ENCODE data around the gene RPL5. TPM values are rescaled to one million over a fixed set of nuclear protein-coding genes. Genes with fewer than 3 reads are reported as not detected.
A peak's percentile ranks its signal among the peaks of the same experiment; 100 is the strongest.

The RPL5 gene
- total RNA-seq, 1 experiment from 2014 or later, result 1,430 TPM

DNA sequence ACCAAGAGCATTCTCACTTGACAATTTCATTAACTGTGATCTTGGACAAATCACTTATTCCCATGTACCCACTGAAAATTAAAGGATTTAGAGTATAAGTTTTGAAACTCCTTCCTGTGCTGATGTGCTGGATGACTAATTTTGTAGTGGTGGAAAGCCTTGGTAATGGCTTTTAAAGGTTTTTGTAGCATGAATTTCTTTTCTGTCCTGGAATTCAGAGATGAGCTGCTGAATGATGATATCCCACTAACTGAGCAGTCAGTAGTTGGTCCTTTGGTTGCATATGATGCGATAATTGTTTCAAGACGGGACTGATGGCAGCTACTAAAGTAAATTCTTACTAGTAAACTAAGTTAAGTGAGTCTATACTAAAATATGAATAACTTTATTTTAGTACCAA lies 5.2 kb downstream of the RPL5 start:
- TF ChIP-seq, protein P1, sequence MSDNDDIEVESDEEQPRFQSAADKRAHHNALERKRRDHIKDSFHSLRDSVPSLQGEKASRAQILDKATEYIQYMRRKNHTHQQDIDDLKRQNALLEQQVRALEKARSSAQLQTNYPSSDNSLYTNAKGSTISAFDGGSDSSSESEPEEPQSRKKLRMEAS (CRISPR knock-in tag; IDR thresholded peaks at IDR 0.05), result no peak
- TF ChIP-seq ZNF423 (CRISPR knock-in tag; IDR thresholded peaks at IDR 0.05) (no peak), SOX15 (CRISPR knock-in tag; IDR thresholded peaks at IDR 0.05) (no peak), ZNF416 (CRISPR knock-in tag; IDR thresholded peaks at IDR 0.05) (no peak)
- Mint-ChIP-seq H3K4me1 (peaks cover 43% of the 10 kb centered on the region), H3K36me3 (peaks cover 99% of the 10 kb centered on the region), H3K4me3 (peak overlapping the region; percentile 22; the same call in 1 of the 2 replicates), H3K27ac (peak overlapping the region; percentile 47; the same call in 1 of the 2 replicates), H3K27me3 (ENCODE audit: low read depth) (no peaks in the 10 kb centered on the region; the same call in 1 of the 2 replicates), H3K9me3 (no peaks in the 10 kb centered on the region)
- DNase-seq (ENCODE audit: low spot score) (no peak), ATAC-seq (no peak)
- ChIA-PET POLR2A (interaction anchor here (1.0 kb wide), 1 partner anchor 226 kb away, joined by 3 read pairs; no protein-coding TSS in a partner anchor), CTCF (interaction anchor here (0.5 kb wide), 1 partner anchor 76 kb away, joined by 3 read pairs; no protein-coding TSS in a partner anchor)

DNA sequence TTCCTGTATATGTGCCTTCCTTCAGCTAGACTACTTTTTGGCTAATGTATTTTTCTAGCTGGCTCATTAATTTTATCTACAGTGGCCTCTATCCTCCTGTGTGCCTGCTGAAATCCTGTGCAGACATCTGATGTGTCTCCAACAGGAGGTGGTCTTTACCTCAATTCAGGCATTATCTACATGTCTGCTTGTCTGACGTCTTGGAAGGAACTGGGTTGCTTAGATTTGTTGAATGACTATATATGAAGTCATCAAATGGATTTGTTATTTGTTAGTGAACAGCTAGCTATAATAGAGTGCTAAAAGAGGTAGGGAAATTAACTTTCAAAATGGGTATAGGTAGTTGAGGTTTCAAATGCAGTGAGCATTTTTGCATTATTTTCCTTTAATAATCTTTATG lies 6.7 kb downstream of the RPL5 start:
- TF ChIP-seq ATF6 (CRISPR knock-in tag; IDR thresholded peaks at IDR 0.05) (no peak), FOXP4 (CRISPR knock-in tag; IDR thresholded peaks at IDR 0.05) (no peak), E2F1 (CRISPR knock-in tag; IDR thresholded peaks at IDR 0.05) (no peak), CBFB (CRISPR knock-in tag; IDR thresholded peaks at IDR 0.05; ENCODE audit: low read depth) (no peak), ZNF138 (CRISPR knock-in tag; conservative IDR thresholded peaks at IDR 0.05) (no peak)
- CTCF ChIA-PET, result no interaction called here
- H3K27me3 Mint-ChIP-seq (ENCODE audit: low read depth), result no peaks in the 10 kb centered on the region
- peaks cover 36% of the 10 kb centered on the region for H3K4me1 Mint-ChIP-seq
- peaks cover 94% of the 10 kb centered on the region for H3K36me3 Mint-ChIP-seq
- H3K9me3 Mint-ChIP-seq, result no peaks in the 10 kb centered on the region
- H3K4me3 Mint-ChIP-seq, result no peak overlapping the region; the same call in 1 of the 2 replicates
- DNase-seq (ENCODE audit: low spot score), result no peak
- POLR2A ChIA-PET, result interaction anchor here (0.5 kb wide), 1 partner anchor 460 kb away, joined by 4 read pairs; no protein-coding TSS in a partner anchor
- ATAC-seq, result no peak
- peak overlapping the region; percentile 48 for H3K27ac Mint-ChIP-seq

- TF ChIP-seq, protein P2, sequence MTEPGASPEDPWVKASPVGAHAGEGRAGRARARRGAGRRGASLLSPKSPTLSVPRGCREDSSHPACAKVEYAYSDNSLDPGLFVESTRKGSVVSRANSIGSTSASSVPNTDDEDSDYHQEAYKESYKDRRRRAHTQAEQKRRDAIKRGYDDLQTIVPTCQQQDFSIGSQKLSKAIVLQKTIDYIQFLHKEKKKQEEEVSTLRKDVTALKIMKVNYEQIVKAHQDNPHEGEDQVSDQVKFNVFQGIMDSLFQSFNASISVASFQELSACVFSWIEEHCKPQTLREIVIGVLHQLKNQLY (CRISPR knock-in tag; IDR thresholded peaks at IDR 0.05), result no peak
- TF ChIP-seq, protein P3, sequence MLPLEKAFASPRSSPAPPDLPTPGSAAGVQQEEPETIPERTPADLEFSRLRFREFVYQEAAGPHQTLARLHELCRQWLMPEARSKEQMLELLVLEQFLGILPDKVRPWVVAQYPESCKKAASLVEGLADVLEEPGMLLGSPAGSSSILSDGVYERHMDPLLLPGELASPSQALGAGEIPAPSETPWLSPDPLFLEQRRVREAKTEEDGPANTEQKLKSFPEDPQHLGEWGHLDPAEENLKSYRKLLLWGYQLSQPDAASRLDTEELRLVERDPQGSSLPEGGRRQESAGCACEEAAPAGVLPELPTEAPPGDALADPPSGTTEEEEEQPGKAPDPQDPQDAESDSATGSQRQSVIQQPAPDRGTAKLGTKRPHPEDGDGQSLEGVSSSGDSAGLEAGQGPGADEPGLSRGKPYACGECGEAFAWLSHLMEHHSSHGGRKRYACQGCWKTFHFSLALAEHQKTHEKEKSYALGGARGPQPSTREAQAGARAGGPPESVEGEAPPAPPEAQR (CRISPR knock-in tag; IDR thresholded peaks at IDR 0.05), result no peak
- TF ChIP-seq ZNF423 (CRISPR knock-in tag; IDR thresholded peaks at IDR 0.05) (no peak), NFYB (CRISPR knock-in tag; conservative IDR thresholded peaks at IDR 0.05; ENCODE audit: low read depth) (no peak), ATF2 (CRISPR knock-in tag; IDR thresholded peaks at IDR 0.05; ENCODE audit: borderline replicate concordance, low read depth) (no peak)
- peaks cover 27% of the 10 kb centered on the region for H3K4me1 Mint-ChIP-seq
- no peaks in the 10 kb centered on the region for H3K9me3 Mint-ChIP-seq
- peak overlapping the region; percentile 12; the same call in 1 of the 2 replicates for H3K27ac Mint-ChIP-seq
- no peak for DNase-seq (ENCODE audit: low spot score)
- no peak overlapping the region for H3K4me3 Mint-ChIP-seq
- ChIA-PET CTCF (no interaction called here), POLR2A (interaction anchor here (0.7 kb wide), 1 partner anchor 339 kb away, joined by 3 read pairs; no protein-coding TSS in a partner anchor)
- no peaks in the 10 kb centered on the region for H3K27me3 Mint-ChIP-seq (ENCODE audit: low read depth)
- ATAC-seq, result no peak
- H3K36me3 Mint-ChIP-seq, result peaks cover 94% of the 10 kb centered on the region
Observed at GRCh38 chr1:92839442-92839841, 7.6 kb downstream of the RPL5 start.

Data from WTC11 (cell line).